GM21515 (cell line): Measurements from ENCODE around the gene COL4A1.

Experiments used
- ATAC-seq: cut with Tn5 transposase; IDR thresholded peaks from one replicate; pipeline ENCODE4 v1.9.1; 2021; ENCODE audit not compliant: unreplicated experiment

COL4A1 gene

GRCh38 chr13:110306960-110307766 lies at the start of gene COL4A1, which contains the start of gene COL4A2:
Gene COL4A1 (minus strand): TSS chr13:110307157. CDS start chr13:110307027, 130 bp downstream.
Gene COL4A2 (plus strand): TSS chr13:110307284. CDS start chr13:110307904, 620 bp downstream.
- no peak for ATAC-seq

- ATAC-seq = no peak
Observed at GRCh38 chr13:110356362-110356761, 49.4 kb upstream of the COL4A1 start.

GRCh38 chr13:110354715-110355473 lies 47.9 kb upstream of the COL4A1 start:
- ATAC-seq = no peak

- ATAC-seq = no peak
Observed at GRCh38 chr13:110354123-110354627, 47.2 kb upstream of the COL4A1 start.

GRCh38 chr13:110353339-110353977 lies 46.5 kb upstream of the COL4A1 start:
- no peak for ATAC-seq

- no peak for ATAC-seq
Observed at GRCh38 chr13:110352735-110353134, 45.8 kb upstream of the COL4A1 start.

GRCh38 chr13:110351636-110352420 lies 44.9 kb upstream of the COL4A1 start:
- ATAC-seq = no peak

GRCh38 chr13:110350509-110350908 lies 43.6 kb upstream of the COL4A1 start:
- no peak for ATAC-seq

- ATAC-seq = no peak
Observed at GRCh38 chr13:110350049-110350448, 43.1 kb upstream of the COL4A1 start.

- ATAC-seq = no peak
Observed at GRCh38 chr13:110349239-110349638, 42.3 kb upstream of the COL4A1 start.

- ATAC-seq = no peak
Observed at GRCh38 chr13:110348309-110349105, 41.5 kb upstream of the COL4A1 start.

GRCh38 chr13:110347535-110348308 lies 40.8 kb upstream of the COL4A1 start:
- no peak for ATAC-seq

- ATAC-seq = no peak
Observed at GRCh38 chr13:110347088-110347487, 40.1 kb upstream of the COL4A1 start.

- ATAC-seq = no peak
Observed at GRCh38 chr13:110346661-110347067, 39.7 kb upstream of the COL4A1 start.

- no peak for ATAC-seq
Observed at GRCh38 chr13:110345701-110346100, 38.7 kb upstream of the COL4A1 start.

- ATAC-seq = no peak
Observed at GRCh38 chr13:110345266-110345665, 38.3 kb upstream of the COL4A1 start.

GRCh38 chr13:110344320-110344719 lies 37.4 kb upstream of the COL4A1 start:
- no peak for ATAC-seq

- ATAC-seq = no peak
Observed at GRCh38 chr13:110343241-110343865, 36.4 kb upstream of the COL4A1 start.

- ATAC-seq = no peak
Observed at GRCh38 chr13:110342474-110342873, 35.5 kb upstream of the COL4A1 start.
